HG03565 (cell line): Measurements from ENCODE around the gene TMEM163.
"Not testable (repeated sequence)": the region's sequence is repeated elsewhere in the genome, so short reads cannot be mapped to it uniquely, and the experiment has no call there.

ENCODE experiments used
- ATAC-seq: cut with Tn5 transposase; IDR thresholded peaks from one replicate; pipeline ENCODE4 v1.9.1; 2021; ENCODE audit warnings: mild to moderate bottlenecking, moderate library complexity; ENCODE audit not compliant: unreplicated experiment

TMEM163 gene

DNA sequence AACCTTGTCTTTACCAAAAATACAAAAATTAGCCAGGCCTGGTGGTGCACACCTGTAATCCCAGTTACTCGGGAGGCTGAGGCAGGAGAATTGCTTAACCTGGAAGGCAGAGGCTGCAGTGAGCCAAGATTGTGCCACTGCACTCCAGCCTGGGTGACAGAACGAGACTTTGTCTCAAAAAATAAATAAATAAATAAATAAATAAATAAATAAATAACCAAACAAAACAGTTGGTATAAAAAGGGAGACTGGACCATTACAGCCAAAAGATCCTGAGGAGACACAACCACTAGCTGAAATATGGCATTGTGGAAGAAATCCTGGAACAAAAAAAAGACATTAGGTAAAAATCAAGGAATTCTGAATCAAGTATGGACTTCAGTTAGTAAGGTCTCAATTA is 4.9 kb upstream of the TMEM163 start:
- not testable (repeated sequence) for ATAC-seq

DNA sequence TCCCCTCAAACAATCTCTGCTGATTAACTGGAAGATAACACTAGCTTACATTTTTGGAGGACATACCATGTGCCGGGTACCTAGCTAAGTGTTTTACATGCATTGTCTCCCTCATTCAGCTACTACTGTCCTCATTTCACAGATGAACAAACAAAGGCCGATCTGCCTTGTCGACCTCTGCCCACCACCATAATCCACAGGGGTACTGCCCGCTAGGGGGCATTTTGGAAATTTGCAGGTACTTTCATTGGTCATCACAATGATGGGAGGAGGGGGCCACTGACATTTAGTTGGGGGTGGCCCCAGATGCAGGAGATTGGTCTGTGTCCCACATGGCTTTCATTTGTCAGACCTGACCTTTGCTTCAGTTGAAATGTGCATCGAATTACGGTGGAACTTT is 3.9 kb upstream of the TMEM163 start:
- ATAC-seq = no peak

DNA sequence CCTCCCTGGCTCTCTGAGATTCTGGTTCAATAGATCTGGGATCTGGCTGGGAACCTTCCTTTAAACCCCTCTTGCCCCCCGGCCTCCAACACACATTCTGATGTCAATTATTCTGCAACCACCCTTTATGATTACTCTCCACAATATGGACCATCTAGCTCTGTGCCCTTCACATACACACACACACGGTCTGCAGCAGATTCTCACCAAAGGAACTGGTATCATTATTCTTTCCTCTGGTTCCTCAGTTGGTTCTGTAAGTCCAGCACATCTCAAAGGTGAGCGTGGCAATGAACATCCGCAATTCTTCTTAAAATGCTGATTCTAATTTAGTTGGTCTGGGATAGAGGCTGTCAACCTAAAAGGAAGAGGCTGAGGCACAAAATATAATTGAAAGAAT is 2.8 kb upstream of the TMEM163 start:
- ATAC-seq = no peak

DNA sequence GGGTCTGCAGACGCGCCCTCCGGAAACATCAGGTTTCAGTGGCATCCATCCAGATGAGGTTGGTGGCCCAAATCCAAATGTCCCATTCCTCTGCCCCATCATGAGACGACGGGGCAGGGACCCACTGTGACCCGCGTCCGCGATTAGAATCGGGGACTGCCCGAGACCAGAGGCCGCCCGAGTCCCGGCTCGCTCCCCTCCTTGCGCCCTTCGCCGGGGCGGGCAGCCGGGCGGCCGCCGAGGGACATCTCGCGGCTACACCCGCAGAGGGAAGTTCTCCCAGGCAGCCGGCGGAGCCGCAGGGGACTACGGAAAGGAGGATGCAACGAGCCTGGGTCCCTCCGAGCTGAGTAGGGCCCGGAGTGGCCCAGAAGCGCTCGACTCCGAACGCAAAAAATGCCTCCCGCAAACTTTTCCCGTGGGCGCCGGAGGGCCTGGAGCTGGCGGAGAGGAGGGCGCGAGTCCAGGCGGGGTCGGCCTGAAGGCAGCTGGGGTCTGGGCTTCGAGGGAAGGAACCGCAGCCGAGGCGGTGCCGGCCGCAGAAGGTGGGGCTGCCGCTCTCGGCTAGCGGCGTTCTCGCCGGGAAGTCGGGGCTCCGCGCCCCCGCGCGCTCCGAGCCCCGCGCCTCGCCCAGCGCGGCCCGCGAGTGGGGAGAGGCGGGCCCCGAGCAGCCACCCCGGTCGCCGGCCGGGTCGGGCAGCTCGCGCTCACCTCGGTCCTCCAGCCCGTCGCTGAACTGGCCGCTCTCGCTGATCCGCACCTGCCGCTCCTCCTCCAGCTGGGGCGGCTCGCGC is 580 bp downstream of the TMEM163 start:
- ATAC-seq = no peak

DNA sequence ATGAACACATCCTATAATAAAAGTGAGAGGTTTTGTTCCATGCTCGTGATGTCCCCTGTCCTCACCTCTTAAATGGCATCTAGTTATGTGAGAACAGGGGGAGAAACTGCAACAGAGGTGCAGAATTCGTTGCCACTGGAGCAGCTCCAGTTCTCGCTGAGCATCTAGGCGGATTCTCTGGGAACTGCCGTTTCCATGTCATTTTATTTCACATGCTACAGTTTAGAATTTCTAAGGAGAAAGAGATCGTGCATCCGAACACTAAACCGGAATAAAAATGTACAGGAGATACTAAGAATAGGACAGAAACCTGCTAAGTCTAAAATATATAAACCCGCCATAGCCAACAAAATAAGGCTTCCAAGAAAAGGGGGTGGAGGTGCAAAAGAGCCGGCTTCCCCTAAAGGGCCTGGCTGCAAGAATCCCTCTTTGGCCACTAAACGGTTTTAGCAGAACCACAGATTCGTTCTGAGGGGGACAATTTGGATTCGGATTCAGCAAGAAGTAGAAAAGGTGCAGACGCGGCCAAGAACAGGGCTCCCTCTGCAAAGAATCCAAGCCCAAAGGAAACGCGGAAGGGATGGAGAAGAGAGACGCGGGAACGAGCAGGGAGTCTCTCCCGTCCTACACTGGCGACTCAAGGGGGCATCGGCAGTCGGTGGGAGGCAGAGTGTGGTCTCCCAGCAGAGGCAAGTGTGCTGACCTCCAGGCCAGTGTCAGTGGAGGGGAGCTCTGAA is 1.3 kb downstream of the TMEM163 start:
- ATAC-seq = no peak

DNA sequence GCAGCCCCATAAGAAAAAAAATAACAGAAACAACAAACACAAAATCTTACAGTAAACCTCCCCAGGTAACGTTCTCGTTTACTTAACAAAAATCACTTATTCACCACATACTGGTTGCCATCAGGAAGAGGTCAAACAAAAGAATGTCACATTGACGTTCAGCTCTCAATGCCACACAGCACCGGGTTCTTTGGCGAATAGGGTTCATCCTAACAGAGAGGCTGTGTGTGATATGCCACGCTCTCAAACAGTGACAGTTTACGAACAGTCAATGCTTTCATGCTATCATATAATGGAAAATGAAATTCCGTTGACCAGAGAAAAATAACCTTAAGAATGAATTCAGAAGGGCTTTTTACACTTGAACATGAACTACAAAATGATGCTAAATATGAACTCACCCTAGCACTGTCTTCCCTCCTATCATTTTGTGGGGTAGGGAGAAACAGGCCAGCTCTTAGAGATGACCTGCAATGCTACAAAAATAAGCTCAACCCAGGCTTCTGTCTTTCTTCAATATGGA is 2.0 kb downstream of the TMEM163 start:
- ATAC-seq = no peak

DNA sequence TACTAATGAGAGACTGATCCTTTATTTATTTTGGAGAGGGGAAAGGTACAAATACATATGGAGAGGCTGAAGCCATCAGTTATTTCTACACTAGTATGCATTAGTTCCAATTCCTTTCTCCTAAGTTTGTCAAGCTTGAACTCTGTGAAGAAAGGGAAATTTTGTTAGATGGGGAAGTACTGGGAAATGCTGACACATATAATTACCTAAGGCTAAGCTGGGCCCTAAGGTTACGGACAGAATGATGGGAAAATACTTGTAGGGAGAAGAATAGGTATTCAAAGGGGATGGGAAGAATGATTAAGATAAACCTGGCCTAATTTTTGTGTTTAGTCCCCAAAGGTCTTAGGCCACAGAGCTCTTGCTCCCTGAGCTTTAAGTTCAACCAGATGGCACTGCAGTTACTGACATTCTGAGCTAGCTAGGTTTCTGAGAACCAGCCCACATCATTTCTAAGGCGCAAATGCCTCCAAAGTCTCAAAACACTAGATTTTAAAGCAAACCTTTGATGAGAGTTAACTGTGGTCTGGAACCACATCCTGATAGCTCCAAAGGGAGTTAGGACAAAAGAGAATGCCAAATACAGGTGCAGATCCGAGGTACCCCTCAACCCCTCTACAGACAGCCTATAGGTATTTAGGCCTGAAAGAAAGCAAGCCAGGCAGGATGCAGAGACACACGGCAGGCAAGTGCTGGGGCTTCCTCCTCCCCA is 2.7 kb downstream of the TMEM163 start:
- no peak for ATAC-seq

DNA sequence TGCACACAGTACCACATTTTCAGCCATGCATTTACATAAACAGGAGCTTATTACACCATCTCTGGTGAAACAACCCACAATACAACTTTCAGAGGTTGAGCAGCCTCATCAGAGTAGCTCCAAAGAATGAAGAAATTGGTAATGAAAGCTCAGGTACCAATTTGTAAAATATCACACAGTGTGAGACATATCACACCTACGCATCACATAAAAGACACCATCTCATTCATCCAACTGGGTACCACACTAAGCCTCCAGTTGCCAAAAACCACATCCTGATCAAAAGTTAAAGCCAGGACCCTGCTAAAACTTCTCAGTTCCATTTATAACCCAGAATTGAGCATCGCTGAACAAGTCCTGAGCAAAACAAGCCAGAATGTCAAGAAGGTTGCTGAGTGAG is 4.6 kb downstream of the TMEM163 start:
- no peak for ATAC-seq

DNA sequence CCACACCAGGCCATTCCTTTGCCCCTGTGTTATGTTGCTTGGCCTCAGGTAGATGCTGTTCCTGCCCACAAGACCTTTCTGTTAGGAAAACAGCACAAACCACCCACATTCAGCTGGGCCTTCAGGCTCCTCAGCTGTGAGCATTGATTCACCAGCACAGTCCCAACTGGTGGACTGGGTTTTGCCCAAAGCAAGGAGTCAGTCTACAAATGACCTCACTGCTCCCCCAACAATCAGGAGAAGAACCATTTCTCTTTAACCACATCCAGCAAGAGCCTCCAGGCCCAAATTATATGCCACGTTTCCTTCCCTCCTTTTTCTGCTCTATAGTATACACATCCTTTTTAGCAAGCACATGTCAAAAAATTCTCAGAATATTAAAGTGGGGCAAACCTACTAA is 5.2 kb downstream of the TMEM163 start:
- ATAC-seq = no peak

DNA sequence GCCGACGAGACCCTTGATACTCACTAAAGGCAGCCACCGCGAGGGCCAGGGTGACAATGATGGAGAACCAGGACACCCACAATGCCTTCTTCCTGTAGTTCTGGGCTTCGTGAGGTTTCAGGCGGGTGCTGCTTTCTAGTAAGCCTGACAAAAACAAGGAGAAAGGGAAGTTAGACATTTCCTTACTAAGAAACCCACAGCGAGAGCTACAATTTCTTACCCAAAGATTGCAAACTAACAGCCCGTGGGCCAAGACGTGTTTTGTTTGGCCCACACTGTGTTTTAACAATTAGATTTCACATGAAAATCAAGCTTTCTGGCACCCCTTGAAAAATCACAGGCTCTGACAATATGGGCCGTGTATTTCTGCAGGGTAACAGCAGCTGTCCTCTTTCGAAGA is 5.6 kb downstream of the TMEM163 start:
- ATAC-seq = no peak

DNA sequence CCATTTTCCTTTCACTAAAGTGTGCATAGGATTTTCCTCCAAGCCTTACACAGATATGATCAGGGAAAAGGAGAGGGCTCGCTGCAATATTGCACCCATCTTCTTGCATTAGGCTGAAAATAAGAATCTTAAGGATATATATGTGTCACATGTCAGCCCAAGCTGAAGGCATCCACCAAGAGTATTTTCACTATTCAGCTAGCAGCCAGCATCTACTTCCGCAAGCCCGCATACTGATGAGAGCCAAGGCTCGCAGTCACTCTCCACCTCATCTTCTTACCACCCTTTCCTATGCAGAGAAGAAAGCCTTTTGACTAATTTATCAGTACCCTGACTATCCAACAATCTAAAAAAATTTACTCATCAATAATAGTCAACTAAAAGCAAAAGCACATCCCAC is 6.1 kb downstream of the TMEM163 start:
- ATAC-seq = no peak

DNA sequence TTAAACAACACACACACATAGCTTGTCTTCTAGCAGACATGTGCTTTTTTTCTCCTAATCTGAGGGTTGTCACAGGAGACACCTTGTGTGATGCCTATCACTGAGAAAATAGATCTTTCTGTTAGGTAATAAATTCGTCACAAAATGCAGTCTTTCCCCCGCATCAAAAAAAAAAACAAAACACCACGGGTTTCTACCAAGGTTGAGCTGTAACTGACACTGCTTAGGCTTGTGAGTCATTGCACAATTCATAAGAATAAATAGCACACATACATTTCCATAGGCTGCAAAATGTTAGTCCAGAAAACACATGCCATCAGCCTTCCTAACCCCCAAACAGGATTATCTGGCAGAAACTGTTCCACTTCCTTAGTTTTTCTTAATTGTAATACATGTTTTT is 6.5 kb downstream of the TMEM163 start:
- ATAC-seq = no peak

DNA sequence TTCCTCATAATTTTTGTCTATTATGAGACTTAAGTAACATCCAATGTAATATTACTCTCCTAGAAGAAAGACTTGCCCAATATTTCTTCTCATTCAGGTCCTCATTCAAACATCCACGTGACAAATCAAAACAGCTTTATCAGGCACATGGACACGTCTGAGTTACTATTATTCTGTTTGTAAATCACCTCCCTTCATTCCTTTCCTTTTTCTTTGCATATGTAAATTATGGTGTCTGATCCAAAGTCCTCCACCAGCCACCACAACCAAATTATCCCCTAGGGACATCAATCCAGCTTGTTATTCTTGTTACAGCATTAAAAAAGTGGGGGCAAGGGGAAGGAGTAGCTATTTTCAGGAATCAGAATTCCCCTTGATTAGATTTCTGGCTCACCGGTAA is 7.1 kb downstream of the TMEM163 start:
- no peak for ATAC-seq

DNA sequence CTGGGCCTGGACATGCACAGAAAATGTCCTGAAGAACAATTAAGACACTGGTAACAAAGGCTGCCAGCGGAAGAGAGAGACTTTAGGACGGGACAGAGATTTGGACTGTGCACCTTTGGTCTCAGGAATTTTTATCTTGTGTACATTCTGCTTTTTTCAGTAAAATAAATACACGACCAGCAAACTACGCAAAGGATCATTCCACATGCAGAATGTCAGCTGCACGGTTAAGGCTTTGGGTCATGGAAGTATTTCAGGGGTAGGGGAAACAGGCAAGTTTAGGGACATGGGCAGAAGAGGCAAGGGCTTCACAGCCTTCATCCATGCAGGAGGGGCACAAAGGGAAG is 11.5 kb downstream of the TMEM163 start:
- ATAC-seq = no peak

DNA sequence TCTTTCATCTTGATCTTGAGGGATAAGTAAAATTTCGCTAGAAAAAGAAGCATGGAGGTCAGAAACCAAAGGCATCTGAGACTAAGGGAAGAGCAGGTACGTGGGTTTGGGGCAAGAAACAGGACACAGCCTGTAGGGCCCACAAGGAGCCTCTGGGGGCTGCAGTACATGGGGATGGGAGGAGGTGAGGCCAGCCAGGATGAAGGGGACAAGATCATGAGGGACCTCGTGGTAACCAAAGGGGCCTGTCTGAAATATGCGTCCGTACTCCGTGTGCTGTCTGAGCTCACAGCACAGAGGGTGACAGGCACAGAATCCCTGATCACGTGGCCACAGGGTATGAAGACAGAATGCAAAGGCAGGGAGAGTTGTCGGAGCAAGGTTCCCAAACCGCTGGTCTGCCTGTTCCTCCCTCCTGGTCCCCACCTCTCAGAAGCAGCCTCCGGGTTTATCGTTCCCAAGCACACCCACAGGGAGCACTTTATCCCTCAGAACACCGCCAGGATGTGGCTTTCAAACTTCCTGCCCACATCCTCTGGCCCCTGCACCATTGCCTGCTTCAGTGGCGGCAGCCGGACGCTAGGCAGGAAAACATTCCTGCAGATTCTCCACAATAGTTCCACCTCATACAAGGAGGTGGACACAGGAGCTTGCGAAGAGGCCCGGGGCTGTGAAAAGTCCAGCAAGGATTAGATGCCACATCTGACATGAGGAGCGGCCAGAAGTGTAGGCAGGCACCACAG is 12.0 kb downstream of the TMEM163 start:
- no peak for ATAC-seq

DNA sequence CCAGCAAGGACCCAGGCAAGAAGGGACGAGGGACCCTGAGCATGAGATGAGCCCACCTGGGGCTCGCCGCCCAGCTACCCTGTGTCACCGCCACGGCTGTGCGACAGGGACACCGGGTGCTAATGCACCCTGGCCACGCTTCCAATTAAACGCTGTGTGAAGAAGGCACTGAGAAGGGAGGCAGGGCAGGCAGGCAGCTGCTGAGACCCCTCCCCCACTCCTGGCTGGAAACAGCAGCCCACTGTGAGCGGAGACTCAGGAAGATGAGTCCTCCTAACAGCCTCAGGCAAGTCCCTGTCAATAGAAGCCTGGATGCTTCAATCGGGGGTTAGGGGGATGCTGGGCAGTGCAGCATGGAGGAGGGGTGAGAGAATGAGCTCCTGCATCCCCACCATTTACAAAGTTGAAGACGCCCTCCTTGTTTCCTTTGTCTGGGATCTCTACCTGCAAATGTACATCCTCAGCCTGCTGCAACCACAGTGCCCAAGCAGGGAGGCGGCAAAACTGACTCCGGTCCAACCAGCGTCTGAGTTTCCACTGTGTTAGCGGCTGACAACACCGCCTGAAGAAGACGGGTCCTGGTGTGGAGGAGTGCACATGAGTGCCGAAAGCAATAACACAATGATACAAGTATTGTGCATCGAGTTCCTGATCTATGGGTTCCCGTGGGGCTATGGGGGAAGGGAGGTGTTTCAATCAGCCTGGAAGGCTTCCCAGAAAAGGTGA is 12.8 kb downstream of the TMEM163 start:
- no peak for ATAC-seq

DNA sequence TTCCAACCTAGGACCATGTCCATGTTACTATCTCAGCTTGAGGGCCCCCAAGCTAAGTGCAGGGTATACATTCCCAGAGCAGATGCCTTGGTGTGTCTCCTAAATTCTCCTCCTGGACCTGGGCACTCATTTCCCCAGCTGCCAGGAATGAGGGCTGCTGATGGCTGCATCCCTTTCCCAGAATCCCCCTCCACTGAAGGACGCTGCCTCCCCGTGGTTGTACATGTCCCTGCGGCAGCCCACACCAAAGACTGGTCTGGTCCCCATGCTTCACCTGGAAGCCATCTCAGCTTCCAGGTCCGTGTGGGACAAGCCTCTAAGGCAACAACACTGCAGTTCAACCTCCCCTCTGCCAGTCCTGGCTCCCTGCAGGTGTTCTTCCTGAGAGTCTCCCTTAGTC is 14.6 kb downstream of the TMEM163 start:
- ATAC-seq = no peak

DNA sequence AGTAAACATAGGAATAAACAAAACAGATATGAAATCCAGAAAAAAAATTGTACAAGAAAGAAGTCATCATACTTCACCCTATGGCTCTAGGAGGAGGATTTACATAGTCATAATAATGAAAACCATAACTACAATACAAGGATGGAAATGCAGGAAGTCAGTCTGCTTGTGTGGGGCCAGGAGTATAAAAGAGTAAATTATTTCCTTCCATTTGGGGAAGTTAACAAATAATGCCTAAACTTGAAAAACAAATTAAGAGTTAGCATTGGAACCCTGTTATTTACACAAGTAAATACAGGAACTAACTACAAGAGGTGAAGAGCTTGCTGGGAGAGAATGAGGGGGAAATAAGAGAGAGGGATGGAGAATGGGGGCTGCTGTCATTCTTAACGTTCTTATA is 15.4 kb downstream of the TMEM163 start:
- no peak for ATAC-seq

DNA sequence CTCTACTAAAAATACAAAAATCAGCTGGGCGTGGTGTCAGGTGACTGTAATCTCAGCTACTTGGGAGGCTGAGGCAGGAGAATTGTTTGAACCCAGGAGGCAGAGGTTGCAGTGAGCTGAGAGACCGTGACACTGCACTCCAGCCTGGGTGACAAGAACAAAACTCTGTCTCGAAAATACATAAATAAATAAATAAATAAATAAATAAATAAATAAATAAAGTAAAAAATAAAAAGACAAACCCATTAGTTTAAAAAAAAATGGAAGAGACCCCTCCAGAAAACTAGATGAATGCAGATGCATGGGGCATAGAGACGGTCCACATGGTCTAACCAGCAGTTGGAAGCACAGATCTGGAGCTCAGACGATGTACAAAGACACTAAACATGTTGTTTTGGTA is 18.1 kb downstream of the TMEM163 start:
- ATAC-seq = no peak

DNA sequence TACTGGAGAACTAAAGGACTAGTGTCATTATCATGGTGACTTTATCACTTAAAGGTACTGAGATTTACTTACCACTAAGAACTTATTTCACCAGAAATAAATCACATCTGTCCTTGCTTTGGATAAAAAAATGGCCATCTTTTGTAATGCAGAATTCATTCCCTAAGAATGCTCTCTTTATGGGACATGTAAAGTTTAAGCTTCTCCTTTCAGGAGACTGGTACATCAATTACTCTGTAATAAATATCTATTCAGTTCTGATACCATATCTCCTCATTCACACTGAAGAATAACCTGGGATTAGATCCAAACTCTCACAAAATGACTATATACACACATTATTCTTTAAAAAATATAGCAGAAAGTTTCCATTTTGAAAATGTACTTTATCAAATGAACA is 24.4 kb downstream of the TMEM163 start:
- ATAC-seq = no peak
